Loucy (cell line): ENCODE measurements around the gene LYPD6.

Source experiments
- CTCF ChIP-seq: fragments of 200-600 bp; sonication (generic); conservative IDR thresholded peaks from 2 replicates; pipeline ENCODE4 v1.5.1; 2014; ENCODE audit warnings: mild to moderate bottlenecking, antibody characterized with exemption, low read length
- EZH2phosphoT487 ChIP-seq: fragments of 200-600 bp; IDR thresholded peaks from 2 replicates; pipeline ENCODE4 v1.6.1; 2018; ENCODE audit warnings: antibody characterized with exemption, mild to moderate bottlenecking, moderate library complexity, borderline replicate concordance

- TF ChIP-seq CTCF, result no peak
- TF ChIP-seq EZH2phosphoT487, result no peak
These were observed 34.5 kb downstream of the LYPD6 start for GRCh38 chr2:149364839-149365238.
